Astrocyte of the cerebellum (primary cell): Measurements from ENCODE around the gene USP3.

Experiments
- DNase-seq: peaks from one replicate; pipeline ENCODE4 v3.0.0-alpha.2; 2011; ENCODE audit warnings: low read depth
- H3K4me3 ChIP-seq: 2 replicates; pipeline ENCODE4 v1.5.1; 2011; ENCODE audit warnings: mild to moderate bottlenecking, low read depth, low read length, moderate library complexity
- in situ Hi-C: cut with HindIII; loops from 2 replicates; pipeline ENCODE4 v1.10.0; 2017; ENCODE audit warnings: low sequenced_read_pairs
- TF ChIP-seq, protein P1 (sequence below): IDR thresholded peaks from 2 replicates; pipeline ENCODE4 v1.5.1; 2012; ENCODE audit warnings: low read length, low read depth, moderate library complexity, mild to moderate bottlenecking; ENCODE audit errors: missing control alignments

The USP3 gene

DNA sequence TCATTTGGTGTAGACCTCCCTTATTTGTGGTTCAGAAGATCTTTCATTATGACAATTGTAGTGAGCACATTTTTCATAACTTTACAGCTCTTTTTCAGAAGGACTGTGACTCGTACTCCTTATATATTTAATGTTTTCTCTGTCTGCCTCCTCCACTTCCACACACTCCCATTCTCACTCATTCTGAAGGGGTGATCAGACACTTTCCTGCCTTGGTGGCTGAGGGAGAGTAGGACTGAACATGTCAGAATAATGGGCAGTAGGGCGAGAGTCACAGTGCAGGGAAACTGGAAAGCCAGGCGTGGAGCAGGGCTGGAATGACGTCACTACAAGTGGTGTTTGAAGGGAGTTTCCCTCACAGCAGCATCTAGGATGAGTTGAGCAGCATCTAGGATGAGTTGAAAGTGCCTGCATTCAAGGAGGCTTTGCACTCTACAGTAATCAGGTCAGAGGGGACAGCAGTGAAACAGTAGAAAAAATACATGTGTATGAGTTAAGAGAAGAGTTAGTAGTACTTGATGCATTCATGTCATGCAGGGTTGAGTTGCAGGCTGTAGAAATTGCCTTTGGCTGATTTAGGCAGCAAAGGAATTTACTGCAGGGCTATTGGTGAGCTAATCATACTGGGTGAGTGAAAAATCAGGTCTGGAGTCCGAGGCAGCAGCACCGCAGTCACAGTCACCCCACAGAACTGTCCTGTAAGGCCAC is 56.5 kb downstream of the USP3 start:
- in situ Hi-C loops, result no loop called here
- no peak for DNase-seq
- TF ChIP-seq, protein P1, sequence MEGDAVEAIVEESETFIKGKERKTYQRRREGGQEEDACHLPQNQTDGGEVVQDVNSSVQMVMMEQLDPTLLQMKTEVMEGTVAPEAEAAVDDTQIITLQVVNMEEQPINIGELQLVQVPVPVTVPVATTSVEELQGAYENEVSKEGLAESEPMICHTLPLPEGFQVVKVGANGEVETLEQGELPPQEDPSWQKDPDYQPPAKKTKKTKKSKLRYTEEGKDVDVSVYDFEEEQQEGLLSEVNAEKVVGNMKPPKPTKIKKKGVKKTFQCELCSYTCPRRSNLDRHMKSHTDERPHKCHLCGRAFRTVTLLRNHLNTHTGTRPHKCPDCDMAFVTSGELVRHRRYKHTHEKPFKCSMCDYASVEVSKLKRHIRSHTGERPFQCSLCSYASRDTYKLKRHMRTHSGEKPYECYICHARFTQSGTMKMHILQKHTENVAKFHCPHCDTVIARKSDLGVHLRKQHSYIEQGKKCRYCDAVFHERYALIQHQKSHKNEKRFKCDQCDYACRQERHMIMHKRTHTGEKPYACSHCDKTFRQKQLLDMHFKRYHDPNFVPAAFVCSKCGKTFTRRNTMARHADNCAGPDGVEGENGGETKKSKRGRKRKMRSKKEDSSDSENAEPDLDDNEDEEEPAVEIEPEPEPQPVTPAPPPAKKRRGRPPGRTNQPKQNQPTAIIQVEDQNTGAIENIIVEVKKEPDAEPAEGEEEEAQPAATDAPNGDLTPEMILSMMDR, result no peak
- no peak overlapping the region for H3K4me3 ChIP-seq

DNA sequence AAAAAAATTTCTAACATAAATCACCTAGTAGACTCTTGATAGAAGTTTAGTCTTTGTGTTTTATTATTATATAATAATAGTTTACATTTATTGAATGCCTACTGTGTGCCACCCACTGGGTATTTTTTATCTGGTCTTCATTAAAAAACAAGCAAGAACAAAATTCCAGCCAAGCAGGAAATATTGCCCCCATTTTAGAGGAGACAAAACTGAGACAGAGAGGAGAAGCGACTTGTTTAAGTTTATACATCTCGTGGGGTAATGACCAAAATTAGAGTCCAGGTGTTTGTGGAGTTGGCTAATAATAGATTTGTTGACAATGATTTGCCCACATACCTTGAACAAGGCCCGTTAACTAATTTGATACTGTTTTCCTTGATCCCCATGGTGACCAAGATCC is 59.7 kb downstream of the USP3 start:
- DNase-seq, result no peak
- in situ Hi-C loops, result no loop called here

DNA sequence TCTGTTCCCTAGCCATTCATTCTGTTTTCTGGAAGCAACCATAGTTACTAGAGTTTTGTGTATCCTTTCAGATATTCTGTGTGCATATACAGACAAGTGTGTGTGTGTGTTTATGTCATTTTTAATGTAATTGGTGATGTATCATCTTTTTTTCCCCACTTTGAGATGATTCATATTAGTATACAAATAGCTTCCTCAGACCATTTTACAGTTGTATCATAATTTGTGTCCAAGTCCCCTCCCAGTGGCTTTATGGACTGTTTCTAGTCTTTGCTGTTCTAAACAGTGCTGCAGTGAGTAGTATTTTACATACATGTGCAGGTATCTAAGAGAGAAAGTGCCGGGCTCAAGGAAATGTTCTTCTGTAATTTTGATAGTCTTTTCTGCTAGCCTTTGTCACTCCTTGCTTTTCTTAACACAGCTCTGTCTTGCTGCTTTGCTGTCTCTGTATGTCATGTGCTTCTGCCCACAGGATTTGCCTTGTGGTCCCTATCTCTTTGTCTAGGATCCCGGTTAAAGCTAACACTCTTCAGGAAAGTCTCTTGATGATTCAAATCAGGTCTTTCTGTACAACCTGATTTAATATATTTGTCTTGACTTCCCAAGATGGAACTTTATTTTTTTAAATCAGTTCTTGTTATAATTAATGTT is 61.3 kb downstream of the USP3 start:
- no peak overlapping the region for H3K4me3 ChIP-seq
- in situ Hi-C loops, result no loop called here
- DNase-seq, result no peak
- TF ChIP-seq, protein P1, result no peak

More for the DNA sequence above, 59.7 kb downstream of the USP3 start:
- no peak overlapping the region for H3K4me3 ChIP-seq
- TF ChIP-seq, protein P1, result no peak

DNA sequence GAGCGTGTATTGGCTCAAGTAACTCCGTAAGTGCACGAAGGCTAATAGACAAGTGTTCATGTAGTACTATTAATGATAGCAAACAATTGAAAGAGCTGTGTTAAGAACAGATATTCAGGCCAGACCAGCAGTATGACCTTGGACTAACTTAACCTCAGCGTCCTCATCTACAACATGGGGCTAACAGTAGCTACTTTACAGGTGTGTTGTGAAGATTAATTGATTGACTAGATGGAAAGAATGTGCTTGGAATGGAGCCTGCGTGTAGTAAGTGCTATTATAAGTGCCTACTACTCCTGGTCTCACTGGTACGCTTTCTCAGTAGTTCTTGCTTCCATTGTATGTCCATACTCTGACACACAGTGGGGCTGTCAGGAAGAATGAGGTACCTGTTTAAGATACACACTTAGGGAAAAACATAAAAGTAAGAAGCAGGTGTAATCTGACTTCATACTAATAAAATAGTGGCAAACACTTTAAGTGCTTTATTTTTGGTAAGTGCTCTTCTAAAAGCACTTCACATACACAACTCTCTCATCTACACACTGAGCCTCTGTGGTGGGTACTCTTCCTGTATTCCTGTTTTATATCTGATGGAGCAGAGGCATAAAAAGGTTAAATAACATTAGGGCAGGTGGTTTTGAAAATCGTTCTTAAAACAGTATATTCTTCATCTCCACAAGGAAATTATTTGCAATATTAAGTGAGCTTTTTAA is 68.5 kb downstream of the USP3 start:
- no peak overlapping the region for H3K4me3 ChIP-seq
- in situ Hi-C loops, result no loop called here
- TF ChIP-seq, protein P1, result no peak
- no peak for DNase-seq

DNA sequence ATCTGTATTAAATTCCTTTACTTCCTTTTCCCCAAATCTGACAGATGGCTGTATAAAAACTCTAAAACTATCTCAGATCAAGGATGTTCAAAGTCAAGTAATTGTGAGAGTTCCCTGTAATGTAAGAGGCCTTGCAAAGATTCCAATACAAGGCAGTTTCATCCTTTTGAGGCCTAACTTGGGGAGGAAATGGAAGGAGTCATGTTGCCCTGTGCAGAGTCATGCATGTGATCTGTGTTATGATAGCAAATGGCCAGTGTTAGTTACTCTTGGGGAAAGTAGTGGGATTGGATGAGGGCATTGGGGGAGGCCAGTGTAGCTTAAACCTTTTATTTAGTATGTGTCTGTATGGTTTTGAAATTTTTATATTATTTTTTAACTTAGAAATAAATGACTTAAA is 69.1 kb downstream of the USP3 start:
- H3K4me3 ChIP-seq, result no peak overlapping the region
- TF ChIP-seq, protein P1, result no peak
- in situ Hi-C loops, result no loop called here
- no peak for DNase-seq

DNA sequence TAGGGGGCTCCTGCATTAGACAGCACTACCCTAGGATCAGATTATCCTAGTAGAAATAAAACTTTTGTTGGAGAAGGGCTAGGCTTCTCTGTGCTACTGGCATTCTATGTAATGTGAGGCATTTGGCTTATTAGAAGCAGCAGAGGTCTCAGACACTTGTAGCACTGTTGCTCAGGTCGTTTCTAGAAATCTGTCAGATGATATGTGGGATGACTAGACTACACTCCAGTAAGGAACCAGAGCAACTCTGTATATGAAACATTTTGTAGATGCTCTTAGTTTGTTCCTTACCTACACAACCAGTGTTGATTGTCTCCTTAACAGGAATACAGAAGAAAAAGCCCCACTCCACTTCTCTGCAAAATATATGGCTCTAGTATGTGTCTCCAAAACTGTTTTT is 70.9 kb downstream of the USP3 start:
- TF ChIP-seq, protein P1, result no peak
- DNase-seq, result no peak
- in situ Hi-C loops, result no loop called here
- H3K4me3 ChIP-seq, result no peak overlapping the region
